ENCODE measurements around the gene C1orf56.

Gene C1orf56

GRCh38 chr1:151047591-151047924, at the start of gene C1orf56:
TSS of gene C1orf56 (plus strand) at chr1:151047751. CDS start at chr1:151047848, 97 bp downstream.
- DNase-seq (ENCODE audit: low read depth), result no peak

DNA sequence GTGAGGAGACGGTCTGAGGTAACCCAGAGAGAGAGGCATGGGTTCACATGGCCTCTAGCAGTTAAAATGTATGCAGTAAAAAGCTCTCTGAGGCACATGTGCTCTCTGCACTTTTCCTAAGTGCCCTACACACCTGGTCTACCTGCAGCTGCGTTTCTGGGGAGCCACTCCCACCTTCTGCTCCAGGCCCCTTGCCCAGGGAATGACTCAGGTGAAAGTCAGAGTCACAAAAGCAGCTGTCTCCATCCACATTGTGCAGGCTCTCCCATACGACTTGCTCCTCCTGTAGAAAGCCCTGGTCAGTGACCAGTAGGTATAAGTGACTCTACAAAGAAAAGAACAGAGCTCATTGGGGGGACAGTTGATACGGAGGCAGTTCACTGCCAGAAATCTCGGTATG, 49.6 kb upstream of the C1orf56 start:
- DNase-seq (ENCODE audit: low read depth), result no peak

DNA sequence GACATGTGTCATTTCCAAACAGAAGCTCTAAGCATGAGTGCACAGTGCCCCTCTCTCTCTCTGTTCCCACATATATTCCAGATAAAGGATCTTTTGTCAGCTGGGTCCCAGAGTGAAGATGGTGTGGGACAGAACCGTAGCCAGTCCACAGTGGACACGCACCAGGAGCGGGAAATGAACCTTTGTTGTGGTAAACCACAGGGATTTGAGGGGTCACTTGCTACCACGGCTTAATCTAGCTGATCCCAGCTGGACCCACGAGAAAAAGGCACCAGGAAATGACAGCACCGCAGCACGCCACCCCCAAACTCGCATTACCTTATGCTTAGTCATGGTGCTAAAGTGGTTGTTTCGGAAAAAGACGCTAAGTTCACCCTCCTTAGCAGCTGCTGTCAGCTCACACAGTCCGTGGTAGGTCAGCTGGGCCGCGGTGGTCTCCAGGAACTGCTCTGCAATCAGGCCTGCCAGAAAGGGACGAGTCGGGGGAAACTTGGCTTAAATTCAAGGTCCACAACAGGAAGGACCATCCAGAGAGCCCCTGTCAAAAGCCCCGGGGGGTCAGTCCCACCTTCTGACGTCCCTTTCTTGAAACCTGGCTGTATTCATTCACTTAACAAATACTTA, 48.4 kb upstream of the C1orf56 start:
- no peak for DNase-seq (ENCODE audit: low read depth)

GRCh38 chr1:150999926-151000325, 47.6 kb upstream of the C1orf56 start:
- DNase-seq (ENCODE audit: low read depth), result no peak

DNA sequence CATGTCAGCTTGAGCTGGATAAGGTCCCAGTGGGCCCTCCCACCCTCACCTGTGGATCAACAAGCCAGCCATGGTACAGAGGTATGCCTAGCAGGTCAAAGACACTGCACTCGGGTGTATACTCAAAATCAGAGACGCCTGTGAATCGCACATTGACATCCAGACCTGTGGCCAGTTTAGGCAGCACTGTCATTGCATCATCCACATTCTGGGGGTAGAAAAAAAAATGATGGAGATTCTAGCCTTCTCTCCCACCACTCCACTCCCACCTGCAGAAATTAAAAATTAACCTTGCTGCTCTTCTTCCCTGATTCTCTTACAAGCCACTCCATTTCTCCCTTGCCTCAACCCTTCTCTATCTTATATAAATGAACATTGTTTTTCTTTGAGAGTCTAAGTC, 47.1 kb upstream of the C1orf56 start:
- no peak for DNase-seq (ENCODE audit: low read depth)

GRCh38 chr1:151001602-151002001, 45.9 kb upstream of the C1orf56 start:
- DNase-seq (ENCODE audit: low read depth), result no peak

GRCh38 chr1:151002051-151002450, 45.5 kb upstream of the C1orf56 start:
- no peak for DNase-seq (ENCODE audit: low read depth)

- DNase-seq (ENCODE audit: low read depth), result no peak
Observed at GRCh38 chr1:151002611-151003010, 44.9 kb upstream of the C1orf56 start.

- DNase-seq (ENCODE audit: low read depth), result no peak
Observed at GRCh38 chr1:151003180-151003579, 44.4 kb upstream of the C1orf56 start.

- no peak for DNase-seq (ENCODE audit: low read depth)
Observed at GRCh38 chr1:151005729-151006319, 41.7 kb upstream of the C1orf56 start.

DNA sequence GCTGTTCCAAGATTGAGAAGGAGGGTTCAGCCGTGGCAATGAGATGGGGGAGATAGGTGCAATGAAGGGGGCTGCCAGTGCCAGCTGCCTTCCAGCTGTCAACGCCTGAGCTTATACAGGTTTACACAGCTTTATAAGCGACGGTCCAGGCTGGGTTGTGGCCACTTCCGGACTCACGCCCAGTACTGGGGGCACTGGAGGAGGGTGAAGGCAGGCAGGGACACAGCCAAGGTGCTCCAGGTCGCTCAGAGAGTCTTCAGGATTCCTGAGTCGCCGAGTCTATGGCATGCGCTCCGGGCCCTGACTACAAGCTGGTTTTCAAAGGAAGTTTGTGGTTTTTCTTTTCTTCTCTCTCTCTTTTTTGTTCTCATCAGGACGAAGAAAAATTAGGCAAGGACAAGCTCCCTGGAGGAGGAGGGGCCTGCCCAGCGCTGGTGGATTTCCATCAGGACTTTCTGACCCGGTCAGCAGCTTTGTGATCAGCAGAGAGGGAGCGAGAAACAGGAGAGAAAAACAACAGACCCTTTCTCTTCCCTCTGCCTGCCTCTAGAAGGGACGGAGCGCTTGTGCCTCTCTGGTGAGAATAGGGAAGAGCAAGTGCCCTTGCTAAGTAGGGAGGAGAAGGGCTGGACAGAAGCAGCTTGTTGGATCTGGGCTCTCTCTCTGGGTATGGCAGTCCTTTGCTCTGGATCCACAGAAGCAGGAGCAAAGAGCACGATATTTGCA, 41.1 kb upstream of the C1orf56 start, which contains the start of gene MINDY1:
Gene MINDY1, minus strand, starts transcription at position 576 of the 726 bp plus-strand sequence. CDS start 4,285 bp downstream, outside the sequence.
- DNase-seq (ENCODE audit: low read depth), result no peak

- no peak for DNase-seq (ENCODE audit: low read depth)
Observed at GRCh38 chr1:151007853-151008243, 39.7 kb upstream of the C1orf56 start.

DNA sequence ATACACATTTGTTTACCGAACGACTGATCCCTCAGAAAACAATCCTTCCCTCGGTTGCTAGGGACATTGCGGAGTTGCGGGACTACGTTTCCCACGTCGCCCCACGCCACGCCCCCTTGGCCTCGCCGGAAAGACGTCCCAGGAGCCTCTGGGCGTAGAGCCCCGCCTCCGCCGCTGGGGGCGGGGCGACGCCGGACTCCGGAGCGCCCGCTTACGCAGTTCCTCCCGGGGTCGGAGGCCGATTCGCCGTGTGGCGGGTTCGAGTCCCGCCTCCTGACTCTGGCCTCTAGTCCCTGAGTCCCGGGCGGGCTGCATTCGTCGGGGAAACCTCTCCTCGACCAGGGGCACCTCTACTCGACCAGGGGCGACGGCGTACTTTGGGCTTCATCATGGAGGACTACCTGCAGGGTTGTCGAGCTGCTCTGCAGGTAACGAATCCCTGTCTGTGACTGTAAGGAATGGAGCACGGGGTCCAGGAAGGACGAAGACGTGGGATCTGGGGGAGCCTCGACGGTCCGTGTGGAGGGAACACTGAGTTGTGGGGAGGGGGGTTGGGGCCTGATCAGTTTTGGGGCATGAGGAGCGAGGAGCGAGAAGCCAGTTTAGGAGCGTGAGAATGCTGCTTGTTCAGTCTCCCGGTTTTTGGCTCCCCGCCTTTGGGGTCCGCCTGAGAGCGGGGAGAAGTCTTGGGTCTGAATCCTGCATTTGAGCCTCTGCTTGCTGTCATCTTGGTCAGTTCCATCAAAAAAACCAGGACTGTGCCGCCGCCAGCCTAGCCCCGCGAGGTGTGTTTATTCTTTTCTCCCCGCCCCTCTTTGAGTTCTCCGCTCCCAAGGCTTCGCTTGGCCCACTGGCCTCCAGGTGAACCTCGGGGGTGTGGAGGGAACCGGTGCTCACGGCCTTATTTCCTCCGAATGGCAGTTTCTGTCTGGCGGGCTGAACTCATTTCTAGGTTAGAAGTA, 39.0 kb upstream of the C1orf56 start, which contains the start of gene PRUNE1:
Gene PRUNE1, plus strand, starts transcription at position 206 of the 962 bp plus-strand sequence. Its CDS starts 184 bp downstream, at position 390.
- peak; percentile 91 for DNase-seq (ENCODE audit: low read depth)

DNA sequence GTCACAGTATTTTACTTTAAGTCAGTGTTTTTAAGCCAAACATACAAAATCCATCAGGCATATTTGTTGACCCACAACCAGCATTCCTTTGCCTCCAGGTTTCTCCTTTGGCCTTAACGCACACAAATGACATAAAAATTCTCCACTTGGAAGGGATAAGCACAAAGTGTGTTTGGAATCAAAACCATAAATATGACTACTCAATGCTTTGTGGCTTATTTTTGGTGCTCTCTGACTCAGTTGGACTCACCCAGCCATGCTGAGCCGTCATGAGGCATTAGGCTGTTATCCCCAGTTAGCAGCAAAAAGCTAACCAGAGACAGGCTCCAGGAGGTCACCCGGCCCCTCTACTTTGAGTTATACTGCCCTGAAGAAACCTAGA, 38.4 kb upstream of the C1orf56 start:
- DNase-seq (ENCODE audit: low read depth), result no peak

- no peak for DNase-seq (ENCODE audit: low read depth)
Observed at GRCh38 chr1:151009674-151010345, 37.7 kb upstream of the C1orf56 start.

- DNase-seq (ENCODE audit: low read depth), result no peak
Observed at GRCh38 chr1:151010346-151010726, 37.2 kb upstream of the C1orf56 start.

DNA sequence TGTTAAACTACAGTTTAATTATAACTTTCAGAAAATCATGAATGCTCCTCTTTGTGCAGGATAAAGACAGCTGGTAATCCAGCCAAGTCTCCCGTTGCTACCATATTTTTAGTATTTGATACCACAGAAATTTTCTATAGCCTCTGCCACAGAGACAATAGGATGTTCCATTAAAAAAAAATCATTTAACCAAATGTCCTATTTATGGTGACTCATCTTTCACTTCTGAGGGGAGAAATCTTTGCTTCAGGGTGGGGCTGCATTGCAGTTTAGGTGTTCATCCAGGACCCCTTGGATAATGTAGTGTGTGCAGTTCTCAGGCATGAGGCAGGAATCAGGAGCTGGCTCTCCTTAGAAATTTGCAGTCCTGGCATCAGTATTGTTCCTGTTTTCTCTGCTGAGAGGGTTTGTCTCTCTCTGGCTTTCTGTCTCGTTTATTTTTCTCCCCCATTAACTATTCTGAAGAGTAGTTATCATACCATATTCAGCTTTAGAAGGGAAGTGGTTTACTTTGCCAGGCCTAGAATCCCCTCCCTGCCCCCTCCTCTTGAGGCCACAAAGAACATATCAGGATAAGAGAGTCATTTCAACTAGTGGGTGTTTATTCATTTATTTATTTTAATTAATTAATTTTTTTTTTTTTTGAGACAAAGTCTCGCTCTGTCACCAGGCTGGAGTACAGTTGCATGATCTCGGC, 36.2 kb upstream of the C1orf56 start:
- no peak for DNase-seq (ENCODE audit: low read depth)

DNA sequence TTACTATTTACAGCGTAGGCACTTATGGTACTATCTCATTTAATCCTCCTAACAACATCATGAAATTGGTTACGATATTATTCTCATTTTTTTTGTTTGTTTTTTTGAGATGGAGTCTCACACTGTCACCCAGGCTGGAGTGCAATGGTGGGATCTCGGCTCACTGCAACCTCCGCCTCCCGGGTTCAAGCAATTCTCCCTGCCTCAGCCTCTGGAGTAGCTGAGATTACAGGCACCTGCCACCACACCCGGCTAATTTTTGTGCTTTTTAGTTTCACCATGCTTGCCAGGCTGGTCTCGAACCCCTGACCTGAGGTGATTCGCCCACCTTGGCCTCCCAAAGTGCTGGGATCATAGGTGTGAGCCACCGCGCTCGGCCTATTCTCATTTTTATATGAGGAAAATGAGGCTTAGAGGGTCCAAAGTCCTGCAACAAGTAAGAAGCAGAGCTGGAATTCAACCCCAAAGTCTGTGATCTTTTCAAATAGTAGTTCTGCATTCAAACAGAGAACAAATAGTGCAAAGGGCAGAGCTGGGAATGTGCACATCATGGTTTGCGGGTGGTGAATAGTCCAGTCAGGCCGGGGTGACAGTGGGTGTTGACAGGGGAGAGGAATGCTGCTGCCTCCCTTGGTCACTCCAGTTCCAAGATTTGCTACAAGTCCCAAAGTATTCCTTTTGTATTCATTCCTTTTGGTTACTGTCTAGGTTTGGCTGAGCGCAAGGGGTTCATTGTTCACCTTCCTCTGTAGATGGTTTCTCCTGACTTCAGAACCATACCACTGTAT, 34.7 kb upstream of the C1orf56 start:
- DNase-seq (ENCODE audit: low read depth), result no peak

GRCh38 chr1:151013518-151013917, 34.0 kb upstream of the C1orf56 start:
- DNase-seq (ENCODE audit: low read depth), result no peak

DNA sequence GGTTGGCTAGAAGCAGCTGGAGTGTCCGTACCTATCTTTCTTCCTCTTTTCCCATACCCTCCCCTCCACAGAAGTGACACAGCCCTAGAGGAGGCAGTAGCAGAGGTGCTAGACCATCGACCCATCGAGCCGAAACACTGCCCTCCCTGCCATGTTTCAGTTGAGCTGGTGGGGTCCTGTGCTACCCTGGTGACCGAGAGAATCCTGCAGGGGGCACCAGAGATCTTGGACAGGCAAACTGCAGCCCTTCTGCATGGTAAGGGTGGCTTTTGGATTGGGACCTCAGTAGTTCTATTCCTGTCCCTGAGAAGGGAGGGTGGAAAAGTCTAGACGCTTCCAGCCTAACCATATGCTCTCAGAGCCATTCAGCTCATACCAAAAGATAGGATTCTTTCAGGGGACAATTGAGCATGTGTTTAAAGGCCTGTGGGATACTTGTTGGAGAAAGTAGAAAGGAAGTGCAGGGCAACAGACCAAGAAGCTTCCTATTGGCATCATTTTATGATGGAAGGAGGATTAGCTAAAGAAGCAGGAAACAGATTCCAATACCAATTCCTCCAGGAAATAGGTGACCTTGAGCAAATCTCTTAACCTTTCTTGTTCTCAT, 22.9 kb upstream of the C1orf56 start:
- peak; percentile 69 for DNase-seq (ENCODE audit: low read depth)

All from stimulated activated CD8-positive, alpha-beta memory T cell treated with anti-CD3 and anti-CD28 coated beads, Interleukin-7, amount 100 ng/mL, for 24 hours (primary cell).